CD4-positive, alpha-beta T cell treated with Interleukin-4 for 1 hour (primary cell): ENCODE measurements around the gene AAK1.
A peak's percentile ranks its signal among the peaks of the same experiment; 100 is the strongest.
"Not testable (repeated sequence)": the region's sequence is repeated elsewhere in the genome, so short reads cannot be mapped to it uniquely, and the experiment has no call there.

ENCODE experiments used
- DNase-seq, 2 donors: peaks; one replicate each; pipeline ENCODE4 v3.0.0-alpha.2; 2020 to 2022

The AAK1 gene

DNA sequence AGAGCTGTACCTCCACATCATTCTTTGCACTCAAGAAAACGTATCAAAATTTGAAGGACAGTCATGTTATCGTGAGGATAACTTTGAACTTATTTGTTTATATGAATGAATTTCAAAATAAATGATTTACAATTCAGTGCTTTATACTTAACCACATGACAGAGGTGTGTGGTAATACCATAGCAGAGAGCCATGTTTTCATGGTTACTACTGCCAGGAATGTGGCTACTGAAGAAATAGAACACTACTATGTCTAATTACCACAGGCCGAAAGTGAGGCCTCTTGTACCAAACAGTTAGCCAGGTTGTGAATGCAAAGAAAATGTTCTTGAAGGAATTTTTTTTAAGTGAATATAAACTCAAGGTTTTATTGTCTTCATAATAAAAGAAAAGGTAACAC is 49.2 kb downstream of the AAK1 start:
- DNase-seq: no peak

DNA sequence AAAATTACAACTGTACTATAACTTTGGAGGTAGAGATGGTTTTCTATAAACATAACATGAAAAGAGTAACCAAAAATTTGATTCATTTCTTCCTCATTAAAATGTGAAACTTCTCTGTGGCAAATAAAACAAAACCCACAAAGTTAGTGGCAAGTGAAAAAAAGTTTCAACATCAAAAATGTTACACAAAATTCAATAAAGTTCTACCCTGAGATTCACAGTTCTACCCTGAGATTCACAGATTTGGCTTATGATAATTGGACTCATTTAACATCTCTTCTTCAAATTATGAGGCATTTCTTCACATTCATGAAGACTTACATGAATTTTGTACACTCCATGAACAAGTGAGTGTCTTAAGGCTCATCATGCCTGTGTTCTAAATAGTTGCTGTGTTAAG is 51.0 kb downstream of the AAK1 start:
- no peak for DNase-seq

DNA sequence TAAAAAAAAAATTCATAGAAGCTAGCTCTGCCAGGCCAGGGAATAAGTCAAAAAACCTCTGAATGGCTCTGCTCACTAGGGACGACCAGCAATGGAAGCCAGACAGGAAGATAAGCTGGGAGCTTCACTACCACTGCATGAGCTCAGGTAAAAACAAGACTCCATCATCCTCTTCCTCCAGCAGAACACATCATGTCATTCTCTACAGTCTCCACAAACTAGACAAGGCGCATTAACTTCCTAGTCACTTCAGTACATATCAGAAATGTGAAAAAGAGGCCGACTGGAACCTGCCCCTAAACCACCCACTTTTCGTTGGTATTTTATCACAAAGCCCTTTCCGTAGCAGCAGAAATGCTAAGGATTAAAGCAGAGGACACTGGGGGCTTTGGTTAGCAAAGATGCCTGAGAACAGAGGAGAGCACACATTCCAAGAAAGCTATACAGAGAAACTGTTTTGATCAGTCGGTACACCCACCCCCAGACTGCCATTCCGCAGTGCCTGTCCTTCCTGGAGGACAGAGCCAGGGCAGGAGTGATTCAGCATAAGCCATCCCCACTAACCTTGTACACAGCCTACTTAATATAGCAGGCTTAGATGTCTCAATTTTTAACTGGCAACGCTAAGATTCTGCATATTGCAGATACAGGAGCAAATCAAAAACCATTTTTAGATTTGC is 53.4 kb downstream of the AAK1 start:
- DNase-seq: no peak

DNA sequence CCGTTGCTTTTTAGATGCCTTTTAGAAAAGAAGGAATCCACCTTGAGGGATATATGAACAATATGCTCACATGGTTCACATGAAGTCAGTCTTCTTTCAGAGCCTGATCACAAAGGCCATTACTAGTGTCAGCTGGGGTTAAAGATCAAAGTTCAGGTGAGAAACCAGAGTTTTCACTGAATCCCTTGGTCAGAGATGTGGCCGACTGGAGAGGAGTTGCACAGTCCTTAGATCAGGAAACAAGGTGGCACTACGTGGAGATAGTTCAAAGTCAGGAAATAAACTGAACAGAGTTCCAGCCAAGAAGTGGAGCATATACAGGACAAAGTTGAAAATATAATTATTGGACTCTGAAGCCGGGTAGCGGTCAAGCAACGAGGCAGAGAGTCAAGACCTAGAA is 54.6 kb downstream of the AAK1 start:
- DNase-seq: no peak

DNA sequence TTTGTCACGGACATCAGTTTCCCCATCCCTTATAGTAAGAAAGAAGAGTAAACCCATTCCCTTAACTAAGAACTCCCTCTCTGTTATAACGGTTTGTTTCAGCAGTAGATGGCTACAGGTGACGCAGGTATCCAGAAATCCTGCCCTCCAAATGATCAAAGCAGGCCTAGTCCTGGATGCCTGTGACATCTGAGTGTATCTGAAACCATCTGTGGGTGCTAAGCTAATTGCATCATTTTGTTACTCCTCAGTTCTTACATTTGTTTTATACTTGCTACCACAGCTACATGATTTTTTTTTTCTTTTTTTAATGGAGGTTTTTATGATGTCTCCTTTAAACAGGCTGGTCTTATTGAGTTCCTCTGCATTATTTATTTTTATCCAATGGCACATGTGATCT is 55.1 kb downstream of the AAK1 start:
- no peak for DNase-seq

DNA sequence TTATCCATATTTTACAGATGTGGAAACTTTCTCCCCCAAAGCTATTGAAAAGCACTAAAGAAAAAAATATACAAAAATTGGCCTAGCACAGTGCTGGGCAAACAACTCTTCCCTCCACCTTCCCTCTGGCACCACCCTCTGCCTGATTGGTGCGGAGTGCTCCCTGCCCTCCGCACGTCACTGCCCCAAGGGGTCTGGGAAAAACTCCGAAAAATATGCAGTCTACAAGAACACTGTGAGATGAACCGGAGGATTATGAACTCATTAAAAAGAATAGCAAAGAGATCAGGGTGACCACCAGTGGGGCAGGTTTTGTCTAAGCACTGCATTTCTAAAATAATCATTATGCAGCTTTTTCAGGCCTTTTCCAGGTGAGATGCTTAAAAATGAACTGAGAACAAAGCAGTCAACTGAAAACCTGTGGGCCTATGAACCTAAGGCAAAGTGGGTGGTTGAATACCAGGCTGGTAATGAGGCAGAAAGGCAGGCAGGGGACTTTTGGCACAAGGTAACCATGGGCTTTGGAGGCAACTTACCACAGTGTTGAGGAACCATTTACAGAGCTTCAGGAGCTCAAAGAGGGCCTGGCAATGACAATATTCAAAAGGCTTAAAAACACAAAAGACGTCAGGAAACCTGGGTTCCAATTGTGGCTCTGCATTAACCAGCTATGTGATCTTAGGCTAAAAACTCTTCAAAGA is 57.5 kb downstream of the AAK1 start:
- no peak for DNase-seq

DNA sequence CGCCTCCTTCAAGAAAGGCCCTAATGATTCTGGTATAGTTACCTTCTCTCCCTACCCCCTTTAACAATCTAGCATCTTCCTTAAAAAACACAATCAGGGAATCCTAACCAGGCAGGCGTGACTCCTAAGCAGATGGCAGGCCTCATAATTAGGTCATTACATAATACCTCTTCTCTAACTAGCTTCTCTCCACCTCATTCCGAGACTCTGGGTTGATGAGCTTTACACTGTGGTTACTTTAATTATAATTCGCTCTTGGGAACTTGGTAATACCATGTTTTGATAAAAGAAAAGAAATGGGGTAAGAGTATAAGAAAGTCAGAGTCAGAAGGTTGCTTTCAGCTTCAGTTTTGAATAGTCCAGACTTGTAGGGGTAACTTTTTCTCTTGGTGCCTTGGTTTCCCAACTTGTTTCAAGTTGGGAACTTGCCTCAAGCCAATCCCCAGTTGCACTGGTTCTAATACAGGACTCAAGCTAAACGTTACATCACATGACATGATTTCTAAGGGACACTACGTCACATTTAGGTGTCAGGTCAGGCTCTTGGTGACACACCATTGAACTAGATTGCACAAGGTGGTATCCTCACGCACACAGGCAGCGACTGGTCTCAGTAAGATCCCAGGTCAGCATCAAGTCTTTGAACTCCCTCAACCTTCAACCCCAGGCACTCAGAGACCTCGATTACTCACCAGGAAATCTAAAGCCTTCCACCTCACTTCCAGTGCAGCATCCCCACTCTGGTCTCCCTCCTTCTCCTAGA is 59.2 kb downstream of the AAK1 start:
- peak in 1 of 2 donors; percentile 39 for DNase-seq

DNA sequence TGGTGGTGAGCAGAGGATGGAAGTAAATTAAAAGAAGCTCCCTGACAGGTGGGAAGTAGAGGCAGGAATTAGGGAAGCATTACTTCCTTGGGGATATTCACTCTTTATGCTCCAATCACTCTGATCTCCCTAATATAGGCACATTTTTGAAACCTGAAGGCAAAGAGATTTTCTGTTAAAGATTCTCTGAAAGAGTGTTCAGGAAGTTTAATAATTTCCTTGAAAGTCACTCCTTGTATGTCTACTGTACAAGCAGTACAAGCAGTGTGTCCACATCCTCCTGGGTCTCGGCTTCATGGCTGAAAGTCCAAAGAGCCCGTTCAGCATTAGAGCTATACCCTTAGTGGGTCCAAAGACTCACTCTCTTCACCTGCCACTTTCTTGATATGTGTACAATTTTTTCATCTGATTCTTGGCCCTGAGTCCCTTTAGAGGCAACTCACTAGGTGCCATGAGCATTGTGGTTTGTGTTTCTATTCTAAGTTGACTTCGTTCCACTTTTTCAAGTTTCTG is 60.2 kb downstream of the AAK1 start:
- DNase-seq: no peak

DNA sequence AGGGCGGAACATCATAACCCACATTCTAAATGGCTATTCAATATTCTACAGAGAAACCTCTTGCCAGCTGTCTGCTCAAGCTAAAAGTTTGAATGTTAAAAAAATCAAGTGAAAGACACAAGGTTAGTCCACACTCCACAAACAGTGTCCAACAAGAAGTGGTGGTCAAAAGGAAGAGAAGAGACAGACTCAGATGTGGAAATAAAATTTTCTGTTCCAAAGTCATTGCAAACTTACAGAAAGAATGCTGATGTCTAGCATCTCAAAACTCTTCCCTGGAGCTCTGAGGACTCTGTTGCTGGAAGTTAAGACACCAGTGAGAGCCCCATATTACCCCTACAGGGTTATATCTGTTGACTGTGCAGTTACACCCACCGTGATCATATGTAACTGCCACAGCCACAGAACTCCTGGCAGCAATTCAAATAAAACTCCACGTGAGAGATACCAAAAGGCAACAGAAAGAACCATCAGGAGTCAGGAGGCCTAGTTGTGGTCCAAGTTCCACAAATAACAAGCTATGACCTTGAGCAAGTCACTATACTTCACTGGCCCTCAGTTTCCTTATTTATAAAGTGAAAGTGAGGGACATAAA is 60.9 kb downstream of the AAK1 start:
- no peak for DNase-seq

DNA sequence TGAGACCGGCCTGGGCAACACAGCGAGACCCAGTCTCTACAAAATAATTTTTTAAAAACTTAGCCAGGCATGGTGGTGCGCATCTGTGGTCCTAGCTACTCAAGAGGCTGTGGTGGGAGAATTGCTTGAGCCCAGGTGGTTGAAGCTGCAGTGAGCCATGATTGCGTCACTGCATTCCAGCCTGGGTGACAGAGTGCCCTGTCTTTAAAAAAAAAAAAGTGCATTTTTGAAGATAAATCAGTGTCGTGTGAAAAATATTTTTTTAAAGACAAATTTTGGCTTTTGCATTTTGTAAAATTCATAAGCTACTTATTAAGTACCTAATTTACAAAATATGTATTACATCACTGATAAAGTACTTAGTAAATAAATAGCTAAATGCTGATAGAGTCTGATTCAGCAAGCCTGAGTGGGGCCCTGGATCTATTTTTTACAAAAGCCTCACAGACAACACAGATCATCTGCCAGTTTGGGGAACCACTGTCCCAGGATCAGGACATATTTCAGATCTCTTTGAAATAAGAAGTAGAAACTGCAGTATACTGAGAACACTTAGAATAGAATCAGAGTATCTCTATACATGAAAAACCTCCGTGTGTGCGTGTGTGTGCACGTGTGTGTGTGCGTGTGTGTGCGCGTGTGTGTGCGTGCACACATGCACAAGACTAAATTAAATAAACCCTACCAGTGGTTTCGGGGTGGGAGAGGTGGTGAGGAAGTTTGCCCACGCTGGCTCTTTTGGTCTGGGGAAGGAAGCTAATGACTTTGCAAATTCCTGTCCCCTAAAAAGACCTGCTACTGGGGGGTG is 61.6 kb downstream of the AAK1 start:
- no peak for DNase-seq

DNA sequence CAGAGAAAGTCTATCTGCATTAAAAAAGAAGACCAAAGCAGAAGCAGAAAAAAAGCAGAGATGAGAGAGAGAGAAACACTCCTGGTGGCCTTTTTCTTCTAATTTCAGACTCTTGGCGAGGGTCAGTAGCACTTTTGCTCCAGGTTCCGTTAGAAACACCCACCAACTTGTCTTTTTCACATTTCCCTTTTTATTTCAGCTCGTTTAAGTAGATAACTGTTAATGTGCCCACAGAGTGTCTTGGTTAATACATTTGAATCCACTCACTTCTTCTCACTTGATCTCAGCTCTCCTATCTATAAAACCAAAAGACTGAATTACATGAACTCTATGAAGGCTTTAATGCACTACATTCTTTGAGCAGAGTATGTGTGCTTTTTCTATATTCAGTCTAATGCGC is 63.1 kb downstream of the AAK1 start:
- no peak for DNase-seq

DNA sequence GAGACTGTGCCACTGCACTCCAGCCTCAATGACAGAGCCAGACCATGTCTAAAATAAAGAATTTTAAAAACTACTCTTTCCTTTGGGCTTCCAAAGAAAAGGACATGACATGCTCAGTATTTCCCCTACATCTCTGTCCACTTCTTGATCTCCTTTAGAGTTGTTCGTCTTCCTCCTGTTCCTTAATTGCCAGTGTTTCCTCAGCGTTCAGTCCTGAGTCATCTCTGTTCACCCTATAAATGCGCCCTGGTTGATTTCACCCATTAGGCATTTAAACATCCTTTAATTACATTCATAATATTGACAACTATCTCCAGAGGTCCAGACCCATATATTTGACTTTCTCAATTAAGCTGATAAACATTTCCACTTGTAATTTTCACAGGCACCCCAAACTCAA is 64.0 kb downstream of the AAK1 start:
- DNase-seq: no peak

DNA sequence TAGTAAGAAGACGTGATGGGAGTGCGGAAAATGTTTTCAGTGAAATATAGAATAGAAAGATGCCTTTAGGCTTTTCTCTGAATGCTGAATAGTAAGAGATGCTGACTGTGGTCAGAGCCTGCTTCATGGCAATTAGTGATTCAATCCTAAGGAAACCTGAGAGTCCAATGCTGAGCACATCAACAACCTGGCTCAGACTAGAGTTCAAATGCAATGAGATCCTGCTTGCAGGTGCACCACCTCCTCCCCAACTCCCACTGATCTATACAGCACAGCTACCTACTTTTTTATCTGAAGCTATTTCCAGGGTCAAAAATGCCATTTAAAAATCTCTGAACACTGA is 65.4 kb downstream of the AAK1 start:
- no peak for DNase-seq

DNA sequence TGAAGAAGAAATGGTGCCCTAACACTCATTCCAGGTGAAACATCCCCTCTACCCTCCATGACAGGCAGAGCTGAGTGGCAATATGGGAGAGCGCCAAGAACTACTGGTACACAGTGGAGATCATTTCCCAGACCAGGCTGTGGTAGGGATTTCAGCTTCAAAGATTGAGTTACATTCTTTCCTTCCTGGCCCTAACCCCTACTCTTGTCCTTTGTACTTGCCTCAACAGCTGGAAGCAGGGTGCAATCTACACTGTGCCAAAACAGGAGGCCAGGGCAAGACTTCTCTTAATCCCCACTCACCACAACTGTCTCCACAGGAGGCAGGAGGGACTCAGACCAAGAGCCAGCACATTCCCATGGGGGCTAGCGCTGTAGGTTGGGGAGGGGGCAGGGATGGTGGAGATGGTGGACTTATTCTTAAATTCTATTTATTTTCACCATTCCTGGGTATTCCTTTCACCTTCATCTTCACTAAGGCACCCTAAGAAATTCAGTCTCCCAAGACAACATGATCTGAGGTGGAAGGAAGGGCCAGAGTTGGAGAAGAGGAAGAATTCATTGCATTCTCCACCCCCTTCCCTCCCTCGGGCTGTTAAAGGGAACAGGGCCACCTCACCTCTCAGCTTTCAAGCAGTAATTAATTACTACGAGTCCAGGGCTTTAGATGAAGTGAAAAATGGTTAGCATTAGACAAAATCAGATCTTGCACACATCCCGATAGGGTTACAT is 65.9 kb downstream of the AAK1 start:
- no peak for DNase-seq

DNA sequence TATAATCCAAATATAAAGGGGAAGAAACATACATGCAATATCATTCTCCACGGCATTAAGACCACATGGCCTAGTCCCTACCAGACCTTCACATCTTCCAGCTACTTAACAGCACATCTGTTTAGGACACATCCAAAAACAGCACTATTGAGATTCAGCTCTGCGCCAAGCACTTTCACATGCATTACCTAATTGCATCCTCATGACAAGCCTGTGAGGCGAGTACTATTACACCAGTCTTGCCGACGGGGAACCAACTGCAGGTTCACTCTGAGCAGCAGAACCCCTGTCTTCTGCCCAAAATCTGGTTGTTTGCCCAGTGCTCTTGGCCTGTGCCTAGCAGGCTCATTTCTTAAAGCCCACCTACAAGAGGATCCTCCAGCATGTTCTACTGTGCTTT is 66.7 kb downstream of the AAK1 start:
- DNase-seq: no peak

DNA sequence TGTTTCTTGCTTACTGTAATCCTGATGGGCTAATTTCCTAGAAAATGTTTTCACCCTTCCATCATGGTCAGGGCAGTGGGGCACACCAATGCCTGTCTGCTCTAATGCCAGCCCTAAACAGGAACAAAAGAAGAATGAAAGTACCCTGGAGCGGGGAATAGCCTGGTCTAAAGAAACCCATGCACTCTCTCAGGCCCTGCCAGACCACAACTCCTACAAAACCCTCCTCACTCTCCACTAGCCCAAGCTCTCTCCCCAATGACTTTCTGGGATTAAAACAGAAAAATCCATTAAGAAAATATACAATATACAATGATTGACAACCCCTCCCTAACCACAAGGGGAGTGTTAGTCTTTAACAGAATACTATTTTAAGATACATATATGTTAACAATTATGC is 67.6 kb downstream of the AAK1 start:
- DNase-seq: no peak

DNA sequence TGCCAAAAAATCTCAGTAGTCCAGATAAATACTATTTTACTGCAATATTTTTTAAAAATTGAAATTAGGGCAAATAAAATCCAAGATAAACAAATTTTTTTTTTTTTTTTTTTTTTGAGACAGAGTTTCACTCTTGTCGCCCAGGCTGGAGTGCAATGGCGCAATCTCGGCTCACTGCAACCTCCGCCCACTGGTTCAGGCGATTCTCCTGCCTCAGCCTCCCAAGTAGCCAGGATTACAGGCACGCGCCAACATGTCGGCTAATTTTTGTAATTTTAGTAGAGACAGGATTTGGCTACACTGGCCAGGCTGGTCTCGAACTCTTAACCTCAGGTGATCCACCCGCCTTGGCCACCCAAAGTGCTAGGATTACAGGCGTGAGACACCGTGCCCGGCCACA is 68.2 kb downstream of the AAK1 start:
- not testable (repeated sequence) for DNase-seq

DNA sequence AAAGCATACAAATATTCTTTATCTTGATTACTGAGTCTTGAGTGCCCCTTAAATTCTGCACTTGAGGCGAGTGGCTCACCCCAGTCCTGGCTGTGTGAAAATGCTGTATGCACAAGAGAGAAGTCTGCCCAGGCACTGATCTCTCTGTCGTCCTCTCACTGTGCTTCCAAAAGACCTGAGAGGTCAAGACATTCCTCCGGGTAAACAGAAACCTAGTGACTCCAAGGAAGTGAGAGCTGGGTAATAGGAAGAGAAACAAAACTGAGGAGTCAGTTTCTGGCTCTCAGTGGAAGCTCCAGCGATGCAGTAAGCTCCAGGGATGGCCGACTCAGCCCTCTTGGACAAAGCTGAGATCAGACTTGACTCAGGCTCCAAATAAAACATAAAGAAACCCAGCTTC is 70.9 kb downstream of the AAK1 start:
- DNase-seq: no peak

DNA sequence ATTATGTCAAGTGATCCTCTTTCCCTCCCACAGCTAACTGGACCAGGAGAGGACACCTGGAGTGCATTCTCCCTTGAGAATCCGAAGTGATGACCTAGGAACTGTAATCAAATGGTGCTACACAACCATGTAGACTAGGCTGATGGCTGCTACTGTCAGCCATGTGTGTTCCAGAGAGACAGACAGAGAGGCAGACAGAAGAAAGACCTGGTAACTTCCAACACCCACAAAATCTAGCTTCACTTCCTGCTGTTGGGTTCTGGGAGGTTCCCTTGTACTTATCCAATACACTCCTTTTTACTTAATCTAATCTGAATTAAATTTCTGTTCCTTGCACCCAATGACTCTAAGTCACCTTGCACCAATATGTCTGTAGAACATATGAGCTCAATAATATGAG is 72.3 kb downstream of the AAK1 start:
- DNase-seq: no peak

DNA sequence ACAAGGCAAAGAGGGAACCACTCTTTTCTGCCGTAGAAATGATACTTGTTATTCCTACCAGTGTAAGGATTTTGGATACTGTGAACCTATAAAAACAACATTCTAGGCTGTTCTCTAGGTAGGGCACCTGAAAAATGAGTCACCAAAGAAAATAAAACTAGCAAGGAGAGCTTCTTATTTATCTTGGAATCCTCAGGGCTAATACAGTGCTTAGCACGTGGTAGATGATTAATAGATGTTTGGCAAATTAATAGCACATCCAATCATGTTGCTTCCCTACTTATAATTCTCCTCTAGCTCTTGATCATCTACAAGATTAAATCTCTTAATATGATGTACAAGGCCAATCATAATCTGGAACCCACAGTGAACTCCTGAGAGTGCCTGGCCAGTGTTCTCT is 73.1 kb downstream of the AAK1 start:
- DNase-seq: no peak

DNA sequence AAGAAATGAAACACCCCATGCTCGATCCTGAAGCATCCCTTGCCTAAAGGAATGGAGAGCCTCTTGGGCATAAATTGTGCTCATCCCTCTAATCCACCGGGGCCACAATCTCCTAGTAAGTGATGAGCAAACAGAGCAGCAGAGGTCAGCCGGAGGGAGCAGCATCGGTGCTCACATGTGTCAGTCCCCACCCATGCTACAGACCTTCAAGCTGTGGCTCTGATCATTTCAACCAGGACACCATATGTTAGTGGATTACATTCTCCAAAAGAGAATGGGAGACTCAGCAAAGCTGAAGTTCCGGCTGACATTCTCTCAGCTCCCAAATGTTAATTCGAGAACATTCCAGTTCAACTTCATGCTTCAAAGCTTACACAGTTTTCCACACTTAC is 75.6 kb downstream of the AAK1 start:
- no peak for DNase-seq
